HEK293 (cell line): ENCODE results near the gene DEFB129.
"Not testable (repeated sequence)": the region's sequence is repeated elsewhere in the genome, so short reads cannot be mapped to it uniquely, and the experiment has no call there.

ENCODE experiments used
- BCL11B ChIP-seq: fragments of 450-650 bp; formaldehyde crosslinking; IDR thresholded peaks from 2 replicates; pipeline ENCODE4 v1.5.1; 2016; ENCODE audit warnings: low read depth, missing biosample characterization, missing genetic modification characterization
- CTCF ChIP-seq: fragments of 450-650 bp; formaldehyde crosslinking; IDR thresholded peaks from 2 replicates; pipeline ENCODE4 v1.5.1; 2016; ENCODE audit warnings: missing biosample characterization, missing genetic modification characterization
- GLIS1 ChIP-seq: fragments of 450-650 bp; formaldehyde crosslinking; IDR thresholded peaks from 2 replicates; pipeline ENCODE4 v1.5.1; 2016; ENCODE audit warnings: missing biosample characterization, missing genetic modification characterization
- KLF9 ChIP-seq: fragments of 450-650 bp; formaldehyde crosslinking; IDR thresholded peaks from 2 replicates; pipeline ENCODE4 v1.5.1; 2016; ENCODE audit warnings: missing biosample characterization, missing genetic modification characterization, low read depth
- MYNN ChIP-seq: fragments of 450-650 bp; formaldehyde crosslinking; IDR thresholded peaks from 2 replicates; pipeline ENCODE4 v1.5.1; 2016; ENCODE audit warnings: missing biosample characterization, missing genetic modification characterization, borderline replicate concordance
- REST ChIP-seq: fragments of 450-650 bp; formaldehyde crosslinking; IDR thresholded peaks from 2 replicates; pipeline ENCODE4 v1.5.1; 2016; ENCODE audit warnings: missing biosample characterization, missing genetic modification characterization
- ZFP41 ChIP-seq: fragments of 450-650 bp; formaldehyde crosslinking; IDR thresholded peaks from 2 replicates; pipeline ENCODE4 v1.5.1; 2016; ENCODE audit warnings: missing biosample characterization, missing genetic modification characterization, borderline replicate concordance
- ZNF558 ChIP-seq: fragments of 450-650 bp; formaldehyde crosslinking; IDR thresholded peaks from 2 replicates; pipeline ENCODE4 v1.5.1; 2016; ENCODE audit warnings: missing biosample characterization, missing genetic modification characterization
- ZNF664 ChIP-seq: fragments of 450-650 bp; formaldehyde crosslinking; IDR thresholded peaks from 2 replicates; pipeline ENCODE4 v1.5.1; 2016; ENCODE audit warnings: missing biosample characterization, missing genetic modification characterization

GRCh38 chr20:253447-253846, 26.4 kb downstream of the DEFB129 start:
- TF ChIP-seq BCL11B (tag by site-specific recombination); ZFP41; CTCF; KLF9 (tag by site-specific recombination); ZNF664 (tag by site-specific recombination); ZNF558; GLIS1 (tag by site-specific recombination); REST (tag by site-specific recombination); MYNN (tag by site-specific recombination): not testable (repeated sequence)
